GM21526 (cell line): Measurements from ENCODE around the gene BATF2.
A peak's percentile ranks its signal among the peaks of the same experiment; 100 is the strongest.
"Not testable (repeated sequence)": the region's sequence is repeated elsewhere in the genome, so short reads cannot be mapped to it uniquely, and the experiment has no call there.

Experiments
- ATAC-seq: cut with Tn5 transposase; IDR thresholded peaks from one replicate; pipeline ENCODE4 v1.9.1; 2021; ENCODE audit warnings: moderate library complexity; ENCODE audit not compliant: unreplicated experiment, low FRiP score

BATF2 gene

GRCh38 chr11:64996710-64997380 lies at the start of gene BATF2:
Gene BATF2, minus strand, starts transcription at chr11:64996971. Its CDS starts 57 bp downstream, at chr11:64996914.
- ATAC-seq, result no peak

GRCh38 chr11:65045728-65046127 lies 49.0 kb upstream of the BATF2 start:
- ATAC-seq, result no peak

- ATAC-seq, result no peak
These were observed 48.3 kb upstream of the BATF2 start for GRCh38 chr11:65045061-65045460.

GRCh38 chr11:65043881-65044501 lies 47.2 kb upstream of the BATF2 start:
- ATAC-seq, result no peak

- no peak for ATAC-seq
These were observed 46.1 kb upstream of the BATF2 start for GRCh38 chr11:65042891-65043290.

- peak; percentile 69 for ATAC-seq
These were observed 44.3 kb upstream of the BATF2 start, which contains the start of gene SAC3D1 for GRCh38 chr11:65040847-65041622. Gene SAC3D1, plus strand, starts transcription at chr11:65041210. Its CDS starts 83 bp downstream, at chr11:65041293.

- ATAC-seq, result no peak
These were observed 43.7 kb upstream of the BATF2 start for GRCh38 chr11:65040520-65040846.

- ATAC-seq, result no peak
These were observed 40.2 kb upstream of the BATF2 start for GRCh38 chr11:65036931-65037330.

- ATAC-seq, result no peak
These were observed 38.8 kb upstream of the BATF2 start for GRCh38 chr11:65035579-65035978.

GRCh38 chr11:65034423-65034822 lies 37.7 kb upstream of the BATF2 start:
- ATAC-seq, result no peak

- ATAC-seq, result no peak
These were observed 35.4 kb upstream of the BATF2 start for GRCh38 chr11:65032216-65032615.

GRCh38 chr11:65027213-65028067 lies 30.7 kb upstream of the BATF2 start, which contains the start of gene SNX15:
Gene SNX15, plus strand, starts transcription at chr11:65027439. Its CDS starts 99 bp downstream, at chr11:65027538.
- ATAC-seq, result peak; percentile 70

GRCh38 chr11:65026810-65027209 lies 30.0 kb upstream of the BATF2 start:
- no peak for ATAC-seq

GRCh38 chr11:65023502-65023901 lies 26.7 kb upstream of the BATF2 start:
- not testable (repeated sequence) for ATAC-seq

GRCh38 chr11:65021509-65021908 lies 24.7 kb upstream of the BATF2 start:
- ATAC-seq, result no peak

GRCh38 chr11:65021003-65021402 lies 24.2 kb upstream of the BATF2 start:
- no peak for ATAC-seq

- ATAC-seq, result no peak
These were observed 23.1 kb upstream of the BATF2 start for GRCh38 chr11:65019824-65020223.

GRCh38 chr11:65017937-65018336 lies 21.2 kb upstream of the BATF2 start:
- ATAC-seq, result no peak

GRCh38 chr11:65016705-65017104 lies 19.9 kb upstream of the BATF2 start:
- no peak for ATAC-seq

GRCh38 chr11:65014726-65015227 lies 18.0 kb upstream of the BATF2 start:
- ATAC-seq, result no peak
